ENCODE measurements around the gene DUSP10.

Gene DUSP10

DNA sequence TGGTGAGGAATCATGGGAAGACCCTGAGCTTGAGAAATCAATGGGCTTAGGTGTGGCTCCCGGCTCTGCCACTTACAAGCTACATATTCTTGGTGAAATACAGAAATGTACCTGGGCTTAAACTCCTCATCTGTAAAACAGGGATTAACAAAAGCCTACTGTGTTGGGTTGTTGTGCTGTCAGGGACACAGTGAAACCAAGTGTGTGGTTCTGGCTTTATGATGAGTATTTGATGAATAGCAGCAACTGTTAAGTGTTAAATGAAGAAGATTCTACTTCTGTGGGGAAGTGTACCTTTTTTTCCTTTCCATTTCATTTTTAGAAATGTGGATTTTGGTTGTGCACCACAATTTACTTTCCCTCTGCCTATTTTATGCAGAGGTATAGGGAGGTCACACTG lies 41.1 kb upstream of the DUSP10 start:
- Mint-ChIP-seq H3K4me3 (no peak overlapping the region), H3K36me3 (ENCODE audit: low read depth) (no peaks in the 10 kb centered on the region), H3K4me1 (no peaks in the 10 kb centered on the region), H3K27me3 (ENCODE audit: low read depth, poor library complexity) (peaks cover 14% of the 10 kb centered on the region), H3K9me3 (no peaks in the 10 kb centered on the region), H3K27ac (no peak overlapping the region)
- DNase-seq = no peak
- TF ChIP-seq, protein P1, sequence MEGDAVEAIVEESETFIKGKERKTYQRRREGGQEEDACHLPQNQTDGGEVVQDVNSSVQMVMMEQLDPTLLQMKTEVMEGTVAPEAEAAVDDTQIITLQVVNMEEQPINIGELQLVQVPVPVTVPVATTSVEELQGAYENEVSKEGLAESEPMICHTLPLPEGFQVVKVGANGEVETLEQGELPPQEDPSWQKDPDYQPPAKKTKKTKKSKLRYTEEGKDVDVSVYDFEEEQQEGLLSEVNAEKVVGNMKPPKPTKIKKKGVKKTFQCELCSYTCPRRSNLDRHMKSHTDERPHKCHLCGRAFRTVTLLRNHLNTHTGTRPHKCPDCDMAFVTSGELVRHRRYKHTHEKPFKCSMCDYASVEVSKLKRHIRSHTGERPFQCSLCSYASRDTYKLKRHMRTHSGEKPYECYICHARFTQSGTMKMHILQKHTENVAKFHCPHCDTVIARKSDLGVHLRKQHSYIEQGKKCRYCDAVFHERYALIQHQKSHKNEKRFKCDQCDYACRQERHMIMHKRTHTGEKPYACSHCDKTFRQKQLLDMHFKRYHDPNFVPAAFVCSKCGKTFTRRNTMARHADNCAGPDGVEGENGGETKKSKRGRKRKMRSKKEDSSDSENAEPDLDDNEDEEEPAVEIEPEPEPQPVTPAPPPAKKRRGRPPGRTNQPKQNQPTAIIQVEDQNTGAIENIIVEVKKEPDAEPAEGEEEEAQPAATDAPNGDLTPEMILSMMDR (IDR thresholded peaks at IDR 0.05) = no peak

DNA sequence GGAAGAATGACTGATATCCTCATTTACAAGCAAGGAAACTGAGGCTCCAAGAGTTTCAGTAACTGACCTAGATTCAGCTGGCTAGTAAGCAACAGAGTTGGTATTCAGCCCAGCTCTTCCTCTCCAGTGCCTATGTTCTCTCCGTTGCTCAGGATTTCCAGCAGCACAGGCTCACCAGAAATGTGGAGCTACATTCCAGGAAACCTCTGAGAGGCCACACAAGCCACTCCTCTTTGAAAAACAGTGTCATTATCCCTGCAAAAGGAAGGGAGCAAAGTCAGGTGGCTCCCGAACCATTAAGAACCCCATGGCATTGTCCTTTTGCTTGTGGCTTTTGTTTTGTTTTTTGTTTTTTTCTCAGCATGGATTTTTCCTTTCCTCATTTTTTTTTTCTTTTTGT lies 40.6 kb upstream of the DUSP10 start:
- peaks cover 2% of the 10 kb centered on the region for H3K4me1 Mint-ChIP-seq
- DNase-seq = no peak
- no peaks in the 10 kb centered on the region for H3K36me3 Mint-ChIP-seq (ENCODE audit: low read depth)
- H3K27ac Mint-ChIP-seq = no peak overlapping the region
- TF ChIP-seq, protein P1 (IDR thresholded peaks at IDR 0.05) = no peak
- no peaks in the 10 kb centered on the region for H3K9me3 Mint-ChIP-seq
- H3K27me3 Mint-ChIP-seq (ENCODE audit: low read depth, poor library complexity) = peaks cover 14% of the 10 kb centered on the region
- no peak overlapping the region for H3K4me3 Mint-ChIP-seq

DNA sequence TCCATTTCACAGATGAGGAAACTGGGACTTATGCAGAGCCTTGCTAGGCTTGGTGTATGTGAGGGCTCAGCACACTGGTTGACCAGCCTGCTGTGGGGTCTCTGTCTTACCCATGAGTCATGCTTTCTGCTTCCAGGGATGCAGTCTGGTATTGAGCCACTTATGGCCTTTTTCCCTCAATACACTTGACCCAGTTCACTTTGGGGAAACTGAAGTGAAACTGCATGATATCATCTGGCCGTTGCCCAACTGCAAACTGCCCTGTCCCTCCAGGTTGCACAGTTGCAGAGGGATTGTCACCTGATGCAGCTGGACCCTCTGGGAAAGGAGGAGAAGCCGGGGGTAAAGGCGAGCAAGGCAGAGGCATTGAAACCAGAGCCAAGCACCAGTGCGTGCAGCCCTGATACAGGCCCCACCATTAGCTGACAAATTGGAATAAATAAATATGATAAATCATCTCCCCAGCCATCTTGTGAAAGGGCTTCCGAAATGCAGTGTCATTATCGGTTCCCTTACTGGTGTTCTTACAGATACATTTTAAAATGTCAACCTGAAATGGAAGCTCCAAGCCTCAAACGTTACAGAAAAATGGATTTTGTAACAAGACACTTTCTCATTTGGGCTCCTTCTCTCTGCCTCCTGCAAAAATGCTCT lies 39.3 kb upstream of the DUSP10 start:
- Mint-ChIP-seq H3K27me3 (ENCODE audit: low read depth, poor library complexity) (peaks cover 14% of the 10 kb centered on the region), H3K9me3 (no peaks in the 10 kb centered on the region)
- TF ChIP-seq, protein P1 (IDR thresholded peaks at IDR 0.05) = no peak

DNA sequence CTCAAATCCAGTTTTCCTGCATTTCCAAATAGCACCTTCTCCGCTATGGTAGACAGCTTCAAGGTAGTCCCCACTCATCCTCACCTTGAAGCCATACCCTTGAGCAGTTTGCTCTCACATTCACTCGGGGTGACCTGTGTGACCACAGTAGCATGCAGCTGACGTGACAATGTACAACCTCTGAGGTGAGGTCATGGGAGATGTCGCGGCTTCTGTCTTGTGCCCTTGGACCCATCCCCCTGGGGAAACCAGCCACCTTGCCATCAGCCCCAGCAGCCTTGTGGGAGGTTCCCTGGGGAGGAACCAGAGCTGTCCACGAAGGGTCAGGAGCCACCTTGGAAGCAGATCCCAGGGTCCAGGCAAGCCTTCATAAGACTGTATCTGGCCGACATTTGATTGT lies 38.3 kb upstream of the DUSP10 start:
- peaks cover 11% of the 10 kb centered on the region for H3K27me3 Mint-ChIP-seq (ENCODE audit: low read depth, poor library complexity)
- no peaks in the 10 kb centered on the region for H3K36me3 Mint-ChIP-seq (ENCODE audit: low read depth)
- no peak overlapping the region for H3K27ac Mint-ChIP-seq
- DNase-seq = no peak
- peaks cover 5% of the 10 kb centered on the region for H3K4me1 Mint-ChIP-seq
- H3K4me3 Mint-ChIP-seq = no peak overlapping the region
- no peaks in the 10 kb centered on the region for H3K9me3 Mint-ChIP-seq
- TF ChIP-seq, protein P1 (IDR thresholded peaks at IDR 0.05) = no peak

More for the DNA sequence above, 39.3 kb upstream of the DUSP10 start:
- H3K4me1 Mint-ChIP-seq = peaks cover 5% of the 10 kb centered on the region
- DNase-seq = no peak
- no peak overlapping the region for H3K27ac Mint-ChIP-seq
- H3K4me3 Mint-ChIP-seq = no peak overlapping the region
- H3K36me3 Mint-ChIP-seq (ENCODE audit: low read depth) = no peaks in the 10 kb centered on the region

DNA sequence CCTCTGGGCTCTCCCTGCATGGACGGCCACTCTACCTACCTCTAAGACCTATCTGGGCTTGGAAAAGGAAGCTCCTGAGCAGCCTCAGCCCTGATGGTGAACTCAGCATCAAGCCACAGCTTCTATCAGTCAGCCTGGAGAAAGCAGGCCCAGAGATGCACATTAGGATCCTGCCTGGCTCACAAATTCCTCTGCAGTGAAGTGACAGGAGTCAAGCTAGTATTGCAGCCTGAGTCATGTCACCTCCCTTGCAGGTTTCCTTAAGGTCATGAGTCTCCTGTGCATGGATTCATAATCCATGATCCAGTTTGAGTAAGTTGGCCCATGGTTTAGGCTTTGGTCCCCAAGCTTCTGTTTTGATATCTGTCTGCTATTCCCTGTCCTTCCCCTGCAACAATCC lies 37.9 kb upstream of the DUSP10 start:
- Mint-ChIP-seq H3K36me3 (ENCODE audit: low read depth) (no peaks in the 10 kb centered on the region), H3K9me3 (no peaks in the 10 kb centered on the region), H3K4me1 (peaks cover 5% of the 10 kb centered on the region), H3K4me3 (no peak overlapping the region), H3K27me3 (ENCODE audit: low read depth, poor library complexity) (peaks cover 11% of the 10 kb centered on the region), H3K27ac (no peak overlapping the region)
- DNase-seq = no peak
- TF ChIP-seq, protein P1 (IDR thresholded peaks at IDR 0.05) = no peak

DNA sequence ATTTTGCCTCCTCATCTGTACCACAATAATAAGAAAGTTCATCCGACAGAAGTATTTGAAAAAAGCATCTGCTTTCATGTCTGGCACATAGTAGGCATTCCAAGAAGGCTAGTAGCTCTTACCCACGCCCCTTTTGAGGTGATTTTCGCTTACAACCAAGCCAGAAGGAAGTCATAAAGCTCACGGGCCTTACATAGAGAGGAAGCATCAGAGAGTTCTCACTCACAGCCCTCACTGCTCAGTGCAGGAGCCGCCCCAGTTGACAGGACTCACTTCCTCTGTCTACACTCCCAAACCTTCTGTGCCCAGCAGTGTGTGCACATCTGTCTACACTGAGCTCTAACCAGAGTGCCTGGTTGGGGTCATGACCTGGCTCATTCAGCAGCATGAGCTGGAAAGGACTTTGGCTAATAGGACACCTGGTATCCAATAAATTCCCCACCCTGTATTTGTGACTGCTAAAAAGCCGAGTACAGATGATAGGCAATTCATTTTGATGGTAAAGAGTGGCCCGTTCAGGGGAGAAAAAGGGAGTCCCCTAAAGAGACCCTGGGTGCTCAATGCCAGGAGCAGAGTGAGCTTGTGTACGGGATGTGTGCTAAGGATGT lies 36.8 kb upstream of the DUSP10 start:
- TF ChIP-seq, protein P1 (IDR thresholded peaks at IDR 0.05) = no peak
- no peaks in the 10 kb centered on the region for H3K36me3 Mint-ChIP-seq (ENCODE audit: low read depth)
- H3K9me3 Mint-ChIP-seq = no peaks in the 10 kb centered on the region
- H3K4me1 Mint-ChIP-seq = peaks cover 5% of the 10 kb centered on the region
- no peak overlapping the region for H3K27ac Mint-ChIP-seq
- peaks cover 11% of the 10 kb centered on the region for H3K27me3 Mint-ChIP-seq (ENCODE audit: low read depth, poor library complexity)
- DNase-seq = no peak
- H3K4me3 Mint-ChIP-seq = no peak overlapping the region
